ENCODE measurements around the gene TMEM255B.

- TF ChIP-seq POLR2A (IDR thresholded peaks at IDR 0.05) (no peak), CTCF (IDR thresholded peaks at IDR 0.05) (no peak)
Observed at GRCh38 chr13:113819341-113819730, 60.3 kb downstream of the TMEM255B start.
